Astrocyte (in vitro differentiated cells and primary cell): ENCODE measurements around the gene HTR3E. TPM values are rescaled to one million over a fixed set of nuclear protein-coding genes. Genes with fewer than 3 reads are reported as not detected.

Experiments used
- DNase-seq: peaks from one replicate; pipeline ENCODE4 v3.0.0-alpha.2; 2010; ENCODE audit warnings: low read depth
- FAIRE-seq: peaks from 2 replicates; lab custom pipeline; 2011; peaks lifted over from hg19 to GRCh38; lab: Jason Lieb, UNC
- H2AFZ ChIP-seq: 2 replicates; pipeline ENCODE4 v1.6.0; 2012; ENCODE audit warnings: low read depth, low read length, inconsistent platforms
- H3K27ac ChIP-seq: 2 replicates; pipeline ENCODE4 v1.5.1; 2011; ENCODE audit warnings: low read depth, low read length, inconsistent platforms
- H3K27me3 ChIP-seq: 2 replicates; pipeline ENCODE4 v1.6.0; 2011; ENCODE audit warnings: low read length, inconsistent platforms; ENCODE audit not compliant: insufficient read depth
- H3K36me3 ChIP-seq: 2 replicates; pipeline ENCODE4 v1.5.1; 2011; ENCODE audit warnings: low read length, inconsistent platforms; ENCODE audit not compliant: insufficient read depth
- H3K4me1 ChIP-seq: 2 replicates; pipeline ENCODE4 v1.5.1; 2011; ENCODE audit warnings: low read length, inconsistent platforms; ENCODE audit not compliant: insufficient read depth
- H3K4me2 ChIP-seq: 2 replicates; pipeline ENCODE4 v1.6.0; 2012; ENCODE audit warnings: low read length, inconsistent platforms
- H3K4me3 ChIP-seq: 2 replicates; pipeline ENCODE4 v1.5.1; 2011; ENCODE audit warnings: low read depth, mild to moderate bottlenecking, low read length, inconsistent platforms; ENCODE audit not compliant: insufficient read depth
- H3K79me2 ChIP-seq: 2 replicates; pipeline ENCODE4 v1.6.0; 2012; ENCODE audit warnings: mild to moderate bottlenecking, low read length, inconsistent platforms; ENCODE audit not compliant: insufficient read depth
- H3K9ac ChIP-seq: 2 replicates; pipeline ENCODE4 v1.6.0; 2012; ENCODE audit warnings: mild to moderate bottlenecking, low read length, inconsistent platforms
- H3K9me3 ChIP-seq: 2 replicates; pipeline ENCODE4 v1.5.1; 2012; ENCODE audit warnings: low read depth, mild to moderate bottlenecking, low read length, inconsistent platforms; ENCODE audit not compliant: insufficient read depth
- H4K20me1 ChIP-seq: 2 replicates; pipeline ENCODE4 v1.6.0; 2012; ENCODE audit warnings: low read length, inconsistent platforms; ENCODE audit not compliant: insufficient read depth
- H3K27ac Mint-ChIP-seq: one replicate; pipeline ENCODE4 v1.8.0; 2021; ENCODE audit warnings: mild to moderate bottlenecking, mixed read lengths; ENCODE audit not compliant: unreplicated experiment
- H3K27me3 Mint-ChIP-seq: one replicate; pipeline ENCODE4 v1.8.0; 2021; ENCODE audit warnings: low read depth, mixed read lengths; ENCODE audit not compliant: unreplicated experiment
- H3K36me3 Mint-ChIP-seq: one replicate; pipeline ENCODE4 v1.8.0; 2021; ENCODE audit warnings: low read depth, mixed read lengths; ENCODE audit not compliant: unreplicated experiment
- H3K4me1 Mint-ChIP-seq: one replicate; pipeline ENCODE4 v1.8.0; 2021; ENCODE audit warnings: low read depth, mixed read lengths; ENCODE audit not compliant: unreplicated experiment
- H3K4me3 Mint-ChIP-seq: one replicate; pipeline ENCODE4 v1.8.0; 2021; ENCODE audit warnings: mild to moderate bottlenecking, moderate library complexity, mixed read lengths; ENCODE audit not compliant: unreplicated experiment
- H3K9me3 Mint-ChIP-seq: one replicate; pipeline ENCODE4 v1.8.0; 2021; ENCODE audit warnings: mild to moderate bottlenecking, mixed read lengths; ENCODE audit not compliant: unreplicated experiment
- EZH2 ChIP-seq: IDR thresholded peaks from 2 replicates; pipeline ENCODE4 v1.6.1; 2012; ENCODE audit warnings: mild to moderate bottlenecking, low read length, inconsistent platforms; ENCODE audit not compliant: insufficient read depth
- total RNA-seq: library from RNA; stranded (reverse); gene quantifications from 2 replicates; pipeline ENCODE4 v1.2.1, GENCODE V29; 2021
- TF ChIP-seq, protein P1 (sequence below): IDR thresholded peaks from 2 replicates; pipeline ENCODE4 v1.5.1; 2011; ENCODE audit warnings: low read depth, mild to moderate bottlenecking, inconsistent platforms, low read length, moderate library complexity; ENCODE audit not compliant: insufficient read depth

Gene HTR3E
- total RNA-seq, 1 donor from 2014 or later = not detected

DNA sequence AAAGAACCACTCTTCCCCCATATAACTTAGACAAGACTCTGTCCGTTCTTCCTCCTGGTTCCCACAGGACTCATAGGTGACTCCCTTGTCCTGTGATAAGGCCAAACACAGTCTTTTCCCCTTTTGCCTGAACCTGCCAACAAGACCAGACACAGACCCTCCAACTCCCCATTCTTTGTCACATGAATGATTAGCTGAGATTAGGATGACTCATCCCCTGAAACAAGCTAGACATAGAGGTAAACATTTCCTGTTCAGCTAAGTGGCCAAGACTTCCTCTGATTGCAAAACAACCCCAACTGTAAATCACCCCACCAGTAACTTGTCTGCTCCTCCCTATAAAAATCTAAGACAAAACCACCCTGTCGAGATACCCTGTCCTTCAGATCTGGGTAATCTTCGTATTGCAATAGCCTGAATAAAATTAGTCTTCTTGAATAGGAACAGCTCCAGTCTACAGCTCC lies 11.4 kb upstream of the HTR3E start:
- Histone ChIP-seq H3K4me1 (no peaks in the 10 kb centered on the region), H3K4me3 (no peak overlapping the region), H2AFZ (no peak overlapping the region), H3K79me2 (no peaks in the 10 kb centered on the region), H3K9ac (no peak overlapping the region), H3K9me3 (peaks cover 8% of the 10 kb centered on the region), H3K4me2 (no peak overlapping the region), H3K36me3 (no peaks in the 10 kb centered on the region), H4K20me1 (no peaks in the 10 kb centered on the region), H3K27me3 (no peaks in the 10 kb centered on the region), H3K27ac (no peak overlapping the region)
- H3K27ac Mint-ChIP-seq = no peak overlapping the region
- H3K27me3 Mint-ChIP-seq = no peaks in the 10 kb centered on the region
- TF ChIP-seq, protein P1, sequence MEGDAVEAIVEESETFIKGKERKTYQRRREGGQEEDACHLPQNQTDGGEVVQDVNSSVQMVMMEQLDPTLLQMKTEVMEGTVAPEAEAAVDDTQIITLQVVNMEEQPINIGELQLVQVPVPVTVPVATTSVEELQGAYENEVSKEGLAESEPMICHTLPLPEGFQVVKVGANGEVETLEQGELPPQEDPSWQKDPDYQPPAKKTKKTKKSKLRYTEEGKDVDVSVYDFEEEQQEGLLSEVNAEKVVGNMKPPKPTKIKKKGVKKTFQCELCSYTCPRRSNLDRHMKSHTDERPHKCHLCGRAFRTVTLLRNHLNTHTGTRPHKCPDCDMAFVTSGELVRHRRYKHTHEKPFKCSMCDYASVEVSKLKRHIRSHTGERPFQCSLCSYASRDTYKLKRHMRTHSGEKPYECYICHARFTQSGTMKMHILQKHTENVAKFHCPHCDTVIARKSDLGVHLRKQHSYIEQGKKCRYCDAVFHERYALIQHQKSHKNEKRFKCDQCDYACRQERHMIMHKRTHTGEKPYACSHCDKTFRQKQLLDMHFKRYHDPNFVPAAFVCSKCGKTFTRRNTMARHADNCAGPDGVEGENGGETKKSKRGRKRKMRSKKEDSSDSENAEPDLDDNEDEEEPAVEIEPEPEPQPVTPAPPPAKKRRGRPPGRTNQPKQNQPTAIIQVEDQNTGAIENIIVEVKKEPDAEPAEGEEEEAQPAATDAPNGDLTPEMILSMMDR = no peak
- TF ChIP-seq EZH2 = no peak
- H3K4me1 Mint-ChIP-seq = no peaks in the 10 kb centered on the region
- DNase-seq (no peak), FAIRE-seq (no peak)
- H3K9me3 Mint-ChIP-seq = peaks cover 2% of the 10 kb centered on the region
- H3K4me3 Mint-ChIP-seq = no peak overlapping the region
- H3K36me3 Mint-ChIP-seq = no peaks in the 10 kb centered on the region

DNA sequence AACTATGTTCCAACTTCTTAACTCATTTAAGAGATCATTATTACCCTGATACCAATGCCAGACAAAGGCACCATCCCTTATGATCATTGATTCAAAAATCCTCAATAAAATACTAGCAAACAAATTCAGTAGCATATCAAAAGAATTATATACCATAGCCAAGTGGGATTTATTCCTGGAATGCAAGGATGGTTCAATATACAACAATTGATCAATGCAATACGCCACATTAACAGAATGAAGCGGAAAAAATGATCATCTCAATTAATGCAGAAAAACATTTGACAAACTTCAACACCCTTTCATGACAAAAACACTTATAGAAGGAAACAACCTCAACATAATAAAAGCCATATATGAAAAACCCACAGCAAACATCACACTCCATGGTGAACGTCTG lies 4.7 kb upstream of the HTR3E start:
- Mint-ChIP-seq H3K4me3 (no peak overlapping the region), H3K36me3 (no peaks in the 10 kb centered on the region), H3K4me1 (no peaks in the 10 kb centered on the region), H3K9me3 (peaks cover 9% of the 10 kb centered on the region), H3K27ac (no peak overlapping the region), H3K27me3 (peaks cover 4% of the 10 kb centered on the region)
- Histone ChIP-seq H4K20me1 (no peaks in the 10 kb centered on the region), H3K9me3 (no peaks in the 10 kb centered on the region), H3K27me3 (no peaks in the 10 kb centered on the region), H3K36me3 (no peaks in the 10 kb centered on the region), H3K27ac (no peak overlapping the region), H3K4me1 (no peaks in the 10 kb centered on the region), H3K9ac (no peak overlapping the region), H3K4me3 (no peak overlapping the region), H3K79me2 (no peaks in the 10 kb centered on the region), H2AFZ (no peak overlapping the region), H3K4me2 (no peak overlapping the region)
- no peak for TF ChIP-seq EZH2
- DNase-seq (no peak), FAIRE-seq (no peak)

DNA sequence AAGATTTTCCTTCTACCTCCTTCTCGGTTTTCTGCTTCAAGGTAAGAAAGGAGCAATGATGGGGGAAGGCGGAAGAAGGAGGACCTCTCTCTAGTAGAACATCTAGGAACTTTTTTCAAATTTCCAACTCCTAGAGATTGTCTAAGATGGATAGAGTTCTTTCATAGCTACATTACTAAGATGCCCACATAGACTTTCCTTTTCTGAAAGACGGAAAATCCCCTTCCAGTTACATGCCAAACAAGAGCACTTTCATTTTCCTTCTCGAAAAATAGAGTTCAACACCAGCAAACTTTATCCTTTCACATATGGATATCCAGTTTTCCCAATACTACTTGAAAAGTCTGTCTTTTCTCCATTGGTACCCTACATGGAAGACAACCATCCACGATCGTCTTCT lies 692 bp downstream of the HTR3E start:
- no peaks in the 10 kb centered on the region for H3K9me3 ChIP-seq
- Mint-ChIP-seq H3K27ac (no peak overlapping the region), H3K4me1 (peaks cover 5% of the 10 kb centered on the region), H3K4me3 (no peak overlapping the region), H3K36me3 (no peaks in the 10 kb centered on the region), H3K27me3 (peaks cover 13% of the 10 kb centered on the region), H3K9me3 (peaks cover 3% of the 10 kb centered on the region)
- no peaks in the 10 kb centered on the region for H3K4me1 ChIP-seq
- H4K20me1 ChIP-seq = no peaks in the 10 kb centered on the region
- H3K27ac ChIP-seq = no peak overlapping the region
- H3K4me2 ChIP-seq = no peak overlapping the region
- FAIRE-seq (no peak), DNase-seq (no peak)
- H2AFZ ChIP-seq = no peak overlapping the region
- H3K9ac ChIP-seq = no peak overlapping the region
- H3K4me3 ChIP-seq = no peak overlapping the region
- no peaks in the 10 kb centered on the region for H3K27me3 ChIP-seq
- TF ChIP-seq EZH2 = no peak
- TF ChIP-seq, protein P1 = no peak
- H3K36me3 ChIP-seq = no peaks in the 10 kb centered on the region
- H3K79me2 ChIP-seq = no peaks in the 10 kb centered on the region
